Liver (tissue), 3 donors: ENCODE measurements around the gene ZNF426.
"Not testable (repeated sequence)": the region's sequence is repeated elsewhere in the genome, so short reads cannot be mapped to it uniquely, and the experiment has no call there.

Source experiments
- CTCF ChIP-seq: fragments of 150-350 bp; IDR thresholded peaks from 2 replicates; pipeline ENCODE4 v1.5.1; 2017; ENCODE audit warnings: improper control_type of control experiment, low read depth, low read length; ENCODE audit not compliant: missing input control
- GABPA ChIP-seq, 2 donors: IDR thresholded peaks in 1 of 2; conservative IDR thresholded peaks in 1 of 2; 2 replicates each; pipeline ENCODE4 v1.6.1; 2016; ENCODE audit warnings: antibody characterized with exemption in 2 of 2, mild to moderate bottlenecking in 1 of 2, moderate library complexity in 1 of 2
- HNF4G ChIP-seq: IDR thresholded peaks from 2 replicates; pipeline ENCODE4 v1.6.1; 2016; ENCODE audit warnings: antibody characterized with exemption
- RAD21 ChIP-seq, 2 donors: IDR thresholded peaks; 2 replicates each; pipeline ENCODE4 v1.6.1; 2016; ENCODE audit warnings: antibody characterized with exemption in 2 of 2, mild to moderate bottlenecking in 2 of 2
- REST ChIP-seq: IDR thresholded peaks from 2 replicates; pipeline ENCODE4 v1.6.1; 2016; ENCODE audit warnings: antibody characterized with exemption, mild to moderate bottlenecking
- SP1 ChIP-seq: IDR thresholded peaks from 2 replicates; pipeline ENCODE4 v1.6.1; 2018; ENCODE audit warnings: antibody characterized with exemption, mild to moderate bottlenecking
- ZBTB33 ChIP-seq: IDR thresholded peaks from 2 replicates; pipeline ENCODE4 v1.6.1; 2016; ENCODE audit warnings: antibody characterized with exemption
- donor health status: healthy.
- donor health status: healthy.

GRCh38 chr19:9541281-9541680 lies 2.8 kb upstream of the ZNF426 start:
- TF ChIP-seq HNF4G; CTCF; GABPA (IDR thresholded peaks at IDR 0.05 in 1 of 2, conservative IDR thresholded peaks at IDR 0.05 in 1 of 2); REST; ZBTB33; RAD21 (IDR thresholded peaks at IDR 0.05); SP1: not testable (repeated sequence)
